ENCODE measurements around the gene MMADHC. TPM values are rescaled to one million over a fixed set of nuclear protein-coding genes. Genes with fewer than 3 reads are reported as not detected.
"Not testable (repeated sequence)": the region's sequence is repeated elsewhere in the genome, so short reads cannot be mapped to it uniquely, and the experiment has no call there.

Gene MMADHC
- total RNA-seq, 1 donor from 2014 or later: 87.3 TPM

GRCh38 chr2:149572102-149572953, 15.2 kb downstream of the MMADHC start:
- TF ChIP-seq, protein P1, sequence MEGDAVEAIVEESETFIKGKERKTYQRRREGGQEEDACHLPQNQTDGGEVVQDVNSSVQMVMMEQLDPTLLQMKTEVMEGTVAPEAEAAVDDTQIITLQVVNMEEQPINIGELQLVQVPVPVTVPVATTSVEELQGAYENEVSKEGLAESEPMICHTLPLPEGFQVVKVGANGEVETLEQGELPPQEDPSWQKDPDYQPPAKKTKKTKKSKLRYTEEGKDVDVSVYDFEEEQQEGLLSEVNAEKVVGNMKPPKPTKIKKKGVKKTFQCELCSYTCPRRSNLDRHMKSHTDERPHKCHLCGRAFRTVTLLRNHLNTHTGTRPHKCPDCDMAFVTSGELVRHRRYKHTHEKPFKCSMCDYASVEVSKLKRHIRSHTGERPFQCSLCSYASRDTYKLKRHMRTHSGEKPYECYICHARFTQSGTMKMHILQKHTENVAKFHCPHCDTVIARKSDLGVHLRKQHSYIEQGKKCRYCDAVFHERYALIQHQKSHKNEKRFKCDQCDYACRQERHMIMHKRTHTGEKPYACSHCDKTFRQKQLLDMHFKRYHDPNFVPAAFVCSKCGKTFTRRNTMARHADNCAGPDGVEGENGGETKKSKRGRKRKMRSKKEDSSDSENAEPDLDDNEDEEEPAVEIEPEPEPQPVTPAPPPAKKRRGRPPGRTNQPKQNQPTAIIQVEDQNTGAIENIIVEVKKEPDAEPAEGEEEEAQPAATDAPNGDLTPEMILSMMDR (conservative IDR thresholded peaks at IDR 0.05): no peak
- no peak overlapping the region for H3K4me3 Mint-ChIP-seq
- peaks cover 25% of the 10 kb centered on the region for H3K36me3 Mint-ChIP-seq
- peaks cover 5% of the 10 kb centered on the region for H3K4me1 Mint-ChIP-seq (ENCODE audit: unreplicated experiment)
- no peaks in the 10 kb centered on the region for H3K27me3 Mint-ChIP-seq
- H3K27ac Mint-ChIP-seq: peak overlapping the region; percentile 31
- no peak for DNase-seq (ENCODE audit: extremely low spot score, unreplicated experiment)
- H3K9me3 Mint-ChIP-seq: no peaks in the 10 kb centered on the region

DNA sequence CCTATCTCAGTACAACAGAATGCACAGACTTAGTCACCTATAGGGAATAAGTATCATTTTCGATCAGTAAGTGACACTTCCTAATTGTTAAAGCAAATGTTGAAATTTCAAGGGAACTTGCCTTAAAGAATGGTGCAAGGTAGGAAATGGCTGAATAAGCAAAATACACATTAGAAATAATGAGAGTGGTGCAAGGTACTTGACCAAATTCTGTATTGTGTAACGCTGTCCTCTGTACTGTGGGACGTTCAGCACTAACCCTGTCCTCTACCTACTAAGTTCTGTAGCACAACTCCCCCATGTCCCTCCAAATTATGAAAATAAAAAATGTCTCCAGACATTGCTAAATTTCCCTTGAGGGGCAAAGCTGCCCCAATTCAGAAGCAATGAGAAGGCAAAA, 19.4 kb downstream of the MMADHC start:
- DNase-seq (ENCODE audit: extremely low spot score, unreplicated experiment): no peak
- TF ChIP-seq, protein P1 (conservative IDR thresholded peaks at IDR 0.05): no peak
- Mint-ChIP-seq H3K36me3 (peaks cover 27% of the 10 kb centered on the region), H3K27ac (no peak overlapping the region), H3K27me3 (no peaks in the 10 kb centered on the region), H3K4me1 (ENCODE audit: unreplicated experiment) (no peaks in the 10 kb centered on the region), H3K4me3 (no peak overlapping the region), H3K9me3 (no peaks in the 10 kb centered on the region)

- Mint-ChIP-seq H3K36me3 (peaks cover 23% of the 10 kb centered on the region), H3K27me3 (no peaks in the 10 kb centered on the region), H3K4me3 (no peak overlapping the region), H3K27ac (no peak overlapping the region), H3K4me1 (ENCODE audit: unreplicated experiment) (peaks cover 6% of the 10 kb centered on the region), H3K9me3 (no peaks in the 10 kb centered on the region)
- TF ChIP-seq, protein P1 (conservative IDR thresholded peaks at IDR 0.05): no peak
- DNase-seq (ENCODE audit: extremely low spot score, unreplicated experiment): no peak
Observed at GRCh38 chr2:149566652-149567051, 20.9 kb downstream of the MMADHC start.

DNA sequence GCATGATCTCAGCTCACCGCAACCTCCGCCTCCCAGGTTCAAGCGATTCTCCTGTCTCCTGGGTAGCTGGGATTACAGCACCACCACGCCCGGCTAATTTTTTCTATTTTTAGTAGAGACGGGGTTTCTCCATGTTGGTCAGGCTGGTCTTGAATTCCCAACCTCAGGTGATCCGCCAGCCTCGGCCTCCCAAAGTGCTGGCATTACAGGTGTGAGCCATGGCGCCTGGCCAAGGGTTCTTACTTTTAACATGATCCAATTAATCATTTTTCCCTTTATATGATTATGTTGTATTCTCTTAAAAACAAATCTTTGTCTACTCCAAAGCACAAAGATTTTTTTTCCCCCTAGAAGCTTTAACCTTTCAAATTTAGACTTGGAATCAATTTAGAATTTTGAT, 21.9 kb downstream of the MMADHC start:
- H3K4me1 Mint-ChIP-seq (ENCODE audit: unreplicated experiment): peaks cover 11% of the 10 kb centered on the region
- not testable (repeated sequence) for H3K9me3 Mint-ChIP-seq; H3K27ac Mint-ChIP-seq; H3K27me3 Mint-ChIP-seq; H3K4me3 Mint-ChIP-seq; DNase-seq (ENCODE audit: extremely low spot score, unreplicated experiment)
- H3K36me3 Mint-ChIP-seq: peaks cover 23% of the 10 kb centered on the region

DNA sequence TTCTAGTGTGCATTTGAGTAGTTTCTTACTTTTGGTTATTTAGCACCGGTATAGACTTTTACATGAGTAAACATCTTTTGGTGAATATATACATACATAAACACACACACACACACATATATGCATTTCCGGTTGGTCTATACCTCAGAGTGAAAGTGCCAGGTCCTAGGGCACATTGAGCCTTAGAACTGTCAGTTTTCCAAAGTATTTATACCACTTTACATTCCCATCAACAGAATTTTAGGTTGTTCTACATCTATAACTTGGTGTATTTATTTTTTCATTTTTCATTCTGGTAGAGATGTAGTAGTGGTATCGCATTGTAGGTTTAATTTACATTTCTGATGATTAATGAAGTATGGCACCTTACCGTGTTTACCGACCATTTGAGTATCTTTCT, 22.6 kb downstream of the MMADHC start:
- no peak overlapping the region for H3K27ac Mint-ChIP-seq
- peaks cover 23% of the 10 kb centered on the region for H3K36me3 Mint-ChIP-seq
- TF ChIP-seq, protein P1 (conservative IDR thresholded peaks at IDR 0.05): no peak

GRCh38 chr2:149564097-149564496, 23.5 kb downstream of the MMADHC start:
- TF ChIP-seq, protein P1 (conservative IDR thresholded peaks at IDR 0.05): no peak
- Mint-ChIP-seq H3K27ac (no peak overlapping the region), H3K27me3 (no peaks in the 10 kb centered on the region), H3K4me1 (ENCODE audit: unreplicated experiment) (peaks cover 11% of the 10 kb centered on the region), H3K9me3 (no peaks in the 10 kb centered on the region), H3K36me3 (peaks cover 23% of the 10 kb centered on the region), H3K4me3 (no peak overlapping the region)
- no peak for DNase-seq (ENCODE audit: extremely low spot score, unreplicated experiment)

More for the DNA sequence above, 22.6 kb downstream of the MMADHC start:
- H3K27me3 Mint-ChIP-seq: no peaks in the 10 kb centered on the region
- no peak for DNase-seq (ENCODE audit: extremely low spot score, unreplicated experiment)
- H3K4me1 Mint-ChIP-seq (ENCODE audit: unreplicated experiment): peaks cover 11% of the 10 kb centered on the region
- H3K9me3 Mint-ChIP-seq: no peaks in the 10 kb centered on the region
- H3K4me3 Mint-ChIP-seq: no peak overlapping the region
